Suprapubic skin (tissue), 4 donors: ENCODE results near the gene MIPEP.

Experiments used
- EP300 ChIP-seq: sonication (generic); formaldehyde crosslinking; IDR thresholded peaks from one replicate; pipeline ENCODE4 v1.6.1; 2017; ENCODE audit warnings: antibody characterized with exemption
- POLR2A ChIP-seq, 2 donors: fragments of 450-650 bp; IDR thresholded peaks; one replicate each; pipeline ENCODE4 v1.6.1; 2017; ENCODE audit warnings: antibody characterized with exemption in 2 of 2, mild to moderate bottlenecking in 2 of 2, moderate library complexity in 2 of 2
- POLR2AphosphoS5 ChIP-seq, 3 donors: sonication (generic); formaldehyde crosslinking; IDR thresholded peaks; one replicate each; pipeline ENCODE4 v1.6.1; 2017; ENCODE audit warnings: antibody characterized with exemption in 3 of 3
- TF ChIP-seq, protein P1 (sequence below), 2 donors: fragments of 200-600 bp in 1 of 2; fragments of 450-650 bp in 1 of 2; sonication (generic) in 1 of 2; IDR thresholded peaks; one replicate each; pipeline ENCODE4 v1.5.1; 2016 to 2019; ENCODE audit warnings: antibody characterized with exemption in 2 of 2, mild to moderate bottlenecking in 1 of 2, moderate library complexity in 1 of 2

- TF ChIP-seq, protein P1, sequence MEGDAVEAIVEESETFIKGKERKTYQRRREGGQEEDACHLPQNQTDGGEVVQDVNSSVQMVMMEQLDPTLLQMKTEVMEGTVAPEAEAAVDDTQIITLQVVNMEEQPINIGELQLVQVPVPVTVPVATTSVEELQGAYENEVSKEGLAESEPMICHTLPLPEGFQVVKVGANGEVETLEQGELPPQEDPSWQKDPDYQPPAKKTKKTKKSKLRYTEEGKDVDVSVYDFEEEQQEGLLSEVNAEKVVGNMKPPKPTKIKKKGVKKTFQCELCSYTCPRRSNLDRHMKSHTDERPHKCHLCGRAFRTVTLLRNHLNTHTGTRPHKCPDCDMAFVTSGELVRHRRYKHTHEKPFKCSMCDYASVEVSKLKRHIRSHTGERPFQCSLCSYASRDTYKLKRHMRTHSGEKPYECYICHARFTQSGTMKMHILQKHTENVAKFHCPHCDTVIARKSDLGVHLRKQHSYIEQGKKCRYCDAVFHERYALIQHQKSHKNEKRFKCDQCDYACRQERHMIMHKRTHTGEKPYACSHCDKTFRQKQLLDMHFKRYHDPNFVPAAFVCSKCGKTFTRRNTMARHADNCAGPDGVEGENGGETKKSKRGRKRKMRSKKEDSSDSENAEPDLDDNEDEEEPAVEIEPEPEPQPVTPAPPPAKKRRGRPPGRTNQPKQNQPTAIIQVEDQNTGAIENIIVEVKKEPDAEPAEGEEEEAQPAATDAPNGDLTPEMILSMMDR (IDR thresholded peaks at IDR 0.05) = no peak
- TF ChIP-seq POLR2AphosphoS5 (IDR thresholded peaks at IDR 0.05) = no peak
- TF ChIP-seq EP300 = no peak
- no peak for TF ChIP-seq POLR2A (IDR thresholded peaks at IDR 0.05)
These were observed 96.5 kb downstream of the MIPEP start for GRCh38 chr13:23792680-23793079.
